ENCODE measurements around the gene CTRB1.

DNA sequence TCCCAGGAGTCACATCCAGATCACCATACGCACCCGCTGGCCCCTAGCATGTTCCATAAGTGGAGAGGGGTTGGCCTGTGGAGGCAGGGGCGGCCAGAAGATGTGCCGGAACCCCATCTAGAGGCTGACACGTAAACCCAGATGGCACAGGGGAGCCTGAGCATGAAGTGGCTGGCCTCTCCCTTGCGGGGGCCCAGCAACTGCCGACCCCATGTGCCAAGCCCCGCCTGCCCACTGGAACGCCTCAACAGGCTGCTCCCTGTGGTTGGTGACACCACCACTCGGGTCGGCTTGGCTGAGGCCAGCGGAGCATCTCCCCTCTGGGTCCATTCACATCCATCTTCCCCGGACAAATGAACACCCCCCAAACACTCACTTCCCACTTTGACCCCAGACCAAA, 23.2 kb downstream of the CTRB1 start:
- TF ChIP-seq, protein P1, sequence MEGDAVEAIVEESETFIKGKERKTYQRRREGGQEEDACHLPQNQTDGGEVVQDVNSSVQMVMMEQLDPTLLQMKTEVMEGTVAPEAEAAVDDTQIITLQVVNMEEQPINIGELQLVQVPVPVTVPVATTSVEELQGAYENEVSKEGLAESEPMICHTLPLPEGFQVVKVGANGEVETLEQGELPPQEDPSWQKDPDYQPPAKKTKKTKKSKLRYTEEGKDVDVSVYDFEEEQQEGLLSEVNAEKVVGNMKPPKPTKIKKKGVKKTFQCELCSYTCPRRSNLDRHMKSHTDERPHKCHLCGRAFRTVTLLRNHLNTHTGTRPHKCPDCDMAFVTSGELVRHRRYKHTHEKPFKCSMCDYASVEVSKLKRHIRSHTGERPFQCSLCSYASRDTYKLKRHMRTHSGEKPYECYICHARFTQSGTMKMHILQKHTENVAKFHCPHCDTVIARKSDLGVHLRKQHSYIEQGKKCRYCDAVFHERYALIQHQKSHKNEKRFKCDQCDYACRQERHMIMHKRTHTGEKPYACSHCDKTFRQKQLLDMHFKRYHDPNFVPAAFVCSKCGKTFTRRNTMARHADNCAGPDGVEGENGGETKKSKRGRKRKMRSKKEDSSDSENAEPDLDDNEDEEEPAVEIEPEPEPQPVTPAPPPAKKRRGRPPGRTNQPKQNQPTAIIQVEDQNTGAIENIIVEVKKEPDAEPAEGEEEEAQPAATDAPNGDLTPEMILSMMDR (conservative IDR thresholded peaks at IDR 0.05; ENCODE audit: low read depth, low read length), result no peak
- no peak for TF ChIP-seq EZH2 (IDR thresholded peaks at IDR 0.05; ENCODE audit: borderline replicate concordance, low read depth, low read length, poor library complexity, severe bottlenecking)
